GM12878 (cell line): ENCODE measurements around the gene HIF3A. TPM values are rescaled to one million over a fixed set of nuclear protein-coding genes. Genes with fewer than 3 reads are reported as not detected.

Experiments
- ATAC-seq: fragments of 200-7000 bp; cut with Tn5 transposase; 3 replicates; pipeline ENCODE4 v1.9.1; 2020; ENCODE audit warnings: mild to moderate bottlenecking, moderate library complexity
- BruUV-seq: library from RNA; stranded (reverse); fragments of 400-500 nt; replicated peaks from 2 replicates; lab custom pipeline; 2021; lab: Mats Ljungman, UMichigan
- CTCF ChIA-PET: fragments of 300-600 bp; sonication (Branson Sonifier 250); formaldehyde crosslinking; extraction: SDS; loops from one replicate; lab custom pipeline; 2021; ENCODE audit warnings: inconsistent platforms; lab: Yijun Ruan, JAX
- POLR2A ChIA-PET: fragments of 350-600 bp; formaldehyde crosslinking; extraction: SDS; loops from one replicate; lab custom pipeline; 2021; ENCODE audit warnings: inconsistent platforms; lab: Charles Lee
- RAD21 ChIA-PET: fragments of 300-600 bp; sonication (Branson Sonifier 250); formaldehyde crosslinking; loops from one replicate; lab custom pipeline; 2023; ENCODE audit warnings: antibody characterized with exemption; ENCODE audit not compliant: unreplicated experiment; lab: Charles Lee
- SMC1A ChIA-PET: fragments of 300-600 bp; sonication (Branson Sonifier 250); formaldehyde crosslinking; loops from one replicate; lab custom pipeline; 2023; ENCODE audit not compliant: unreplicated experiment, uncharacterized antibody; lab: Charles Lee
- DNase-seq: peaks from one replicate; pipeline ENCODE4 v3.0.0-alpha.2; 2011; ENCODE audit warnings: low read depth, low spot score
- FAIRE-seq: peaks from 3 replicates; lab custom pipeline; 2011; peaks lifted over from hg19 to GRCh38; lab: Jason Lieb, UNC
- H2AFZ ChIP-seq: 2 replicates; pipeline ENCODE4 v1.6.0; 2011; ENCODE audit warnings: low read depth, low read length, control low read depth; ENCODE audit not compliant: control insufficient read depth
- H3K27ac ChIP-seq: 2 replicates; pipeline ENCODE4 v1.5.1; 2011; ENCODE audit warnings: control low read depth; ENCODE audit not compliant: control insufficient read depth, insufficient read depth
- H3K27me3 ChIP-seq, 2 experiments: replicated peaks in 1 of 2; 2 replicates each; pipeline versions ENCODE4 v1.6.0 to v1.6.1; 2011; ENCODE audit warnings: low read length in 1 of 2; ENCODE audit not compliant: control insufficient read depth in 2 of 2, insufficient read depth in 2 of 2
- H3K36me3 ChIP-seq, 2 experiments: 2 replicates each; pipeline ENCODE4 v1.5.1; 2011; ENCODE audit warnings: low read length in 1 of 2; ENCODE audit not compliant: control insufficient read depth in 2 of 2, insufficient read depth in 2 of 2
- H3K4me1 ChIP-seq: 2 replicates; pipeline ENCODE4 v1.6.1; 2011; ENCODE audit warnings: mild to moderate bottlenecking, low read length, moderate library complexity, mixed read lengths; ENCODE audit not compliant: control insufficient read depth, insufficient read depth
- H3K4me2 ChIP-seq: 2 replicates; pipeline ENCODE4 v1.6.0; 2011; ENCODE audit warnings: control low read depth; ENCODE audit not compliant: control insufficient read depth, insufficient read depth
- H3K4me3 ChIP-seq: fragments of 200-600 bp; sonication (generic); 2 replicates; pipeline ENCODE4 v1.5.1; 2016
- H3K79me2 ChIP-seq: 2 replicates; pipeline ENCODE4 v1.6.0; 2011; ENCODE audit warnings: low read length; ENCODE audit not compliant: control insufficient read depth, insufficient read depth
- H3K9ac ChIP-seq: 2 replicates; pipeline ENCODE4 v1.8.0; 2011; ENCODE audit warnings: low read length, control low read depth, mixed read lengths; ENCODE audit not compliant: control insufficient read depth, insufficient read depth
- H3K9me3 ChIP-seq: replicated peaks from 3 replicates; pipeline ENCODE4 v1.5.1; 2011; ENCODE audit warnings: mild to moderate bottlenecking, low read length; ENCODE audit not compliant: control insufficient read depth, insufficient read depth
- H4K20me1 ChIP-seq: 2 replicates; pipeline ENCODE4 v1.6.0; 2011; ENCODE audit not compliant: control insufficient read depth, insufficient read depth
- CBFB ChIP-seq: IDR thresholded peaks from 2 replicates; pipeline ENCODE4 v1.6.1; 2016; ENCODE audit warnings: antibody characterized with exemption, low read depth
- HDAC6 ChIP-seq: fragments of 200-600 bp; sonication (generic); IDR thresholded peaks from one replicate; pipeline ENCODE4 v1.8.0; 2017; ENCODE audit warnings: antibody characterized with exemption; ENCODE audit not compliant: unreplicated experiment
- NBN ChIP-seq: fragments of 450-650 bp; IDR thresholded peaks from 2 replicates; pipeline ENCODE4 v1.6.1; 2016
- PAX5 ChIP-seq: IDR thresholded peaks from 2 replicates; pipeline ENCODE4 v1.6.1; 2011; ENCODE audit warnings: low read depth, low read length, borderline replicate concordance
- RAD51 ChIP-seq: fragments of 450-650 bp; IDR thresholded peaks from 2 replicates; pipeline ENCODE4 v1.6.1; 2016; ENCODE audit warnings: moderate library complexity, mild to moderate bottlenecking, inconsistent platforms
- RBBP5 ChIP-seq: fragments of 200-600 bp; sonication (generic); conservative IDR thresholded peaks from 2 replicates; pipeline ENCODE4 v1.6.1; 2016
- SREBF1 ChIP-seq: IDR thresholded peaks from 2 replicates; pipeline ENCODE4 v1.6.1; 2012; ENCODE audit warnings: mild to moderate bottlenecking, low read length
- WGBS: methylation state at CpG from one replicate; pipeline ENCODE4 v1.1.6; 2016; ENCODE audit warnings: low lambda C conversion rate; ENCODE audit not compliant: insufficient replicate concordance, insufficient coverage; ENCODE audit errors: missing lambda C conversion rate; 5-methylcytosine and 5-hydroxymethylcytosine counted together
- in situ Hi-C: fragments of 300-500 bp; cut with MboI; formaldehyde crosslinking; loops from 9 replicates; pipeline ENCODE4 v1.14.3; 2018; ENCODE audit warnings: mixed read lengths
- intact Hi-C: fragments of 100-400 bp; cut with micrococcal nuclease; formaldehyde crosslinking; loops from one replicate; pipeline ENCODE4 v1.14.2; 2022; ENCODE audit not compliant: unreplicated experiment
- polyA plus RNA-seq, 11 experiments: library from polyadenylated mRNA; depleted of rRNA in 4 of 11; unstranded in 6 of 11; stranded (reverse) in 5 of 11; fragments of >200 nt; fragmentation: Nextera tagmentation in 4 of 11; fragmentation: Illumina TruSeq in 1 of 11; extraction: Ambion mirVana in 4 of 11; extraction: Trizol in 1 of 11; gene quantifications; 1 replicate in 1 of 11; 2 replicates in 10 of 11; pipeline versions ENCODE4 v1.2.1 to v1.2.3, GENCODE V29; 2011 to 2016; ENCODE audit warnings: inconsistent platforms in 2 of 11, missing spikeins in 2 of 11, low read depth in 1 of 11
- total RNA-seq, 4 experiments: library from RNA; depleted of rRNA in 3 of 4; stranded (reverse); fragments of >200 nt in 3 of 4; fragmentation: Illumina TruSeq in 1 of 4; extraction: Trizol in 1 of 4; gene quantifications; 2 replicates each; pipeline versions ENCODE4 v1.2.1 to v1.2.3, GENCODE V29; 2013 to 2021
- TF ChIP-seq, protein P1 (sequence below): fragments of 450-650 bp; formaldehyde crosslinking; IDR thresholded peaks from 2 replicates; pipeline ENCODE4 v1.4.0; 2020; ENCODE audit warnings: mild to moderate bottlenecking, moderate library complexity
- TF ChIP-seq, protein P2 (sequence below): fragments of 150-350 bp; IDR thresholded peaks from 2 replicates; pipeline ENCODE4 v1.6.1; 2016; ENCODE audit warnings: low read depth, low read length
- TF ChIP-seq, protein P3 (sequence below): fragments of 450-650 bp; formaldehyde crosslinking; IDR thresholded peaks from 2 replicates; pipeline ENCODE4 v1.5.0; 2022; ENCODE audit warnings: mild to moderate bottlenecking, missing genetic modification characterization
- TF ChIP-seq, protein P4 (sequence below), 3 experiments: IDR thresholded peaks in 2 of 3; conservative IDR thresholded peaks in 1 of 3; 2 replicates each; pipeline ENCODE4 v1.5.1; 2011; ENCODE audit warnings: low read depth in 3 of 3, low read length in 3 of 3, mild to moderate bottlenecking in 3 of 3, control low read depth in 2 of 3, moderate library complexity in 2 of 3, inconsistent platforms in 1 of 3, mixed read lengths in 1 of 3; ENCODE audit not compliant: control insufficient read depth in 2 of 3, insufficient read depth in 1 of 3; ENCODE audit errors: extremely low read depth in 1 of 3

The HIF3A gene
- total and polyA plus RNA-seq, 10 of the 15 experiments (the other 5 are each of a cell fraction or from before 2014, with no cell fraction given), result 0.03 to 0.20 (median 0.06) TPM; not detected in 5

DNA sequence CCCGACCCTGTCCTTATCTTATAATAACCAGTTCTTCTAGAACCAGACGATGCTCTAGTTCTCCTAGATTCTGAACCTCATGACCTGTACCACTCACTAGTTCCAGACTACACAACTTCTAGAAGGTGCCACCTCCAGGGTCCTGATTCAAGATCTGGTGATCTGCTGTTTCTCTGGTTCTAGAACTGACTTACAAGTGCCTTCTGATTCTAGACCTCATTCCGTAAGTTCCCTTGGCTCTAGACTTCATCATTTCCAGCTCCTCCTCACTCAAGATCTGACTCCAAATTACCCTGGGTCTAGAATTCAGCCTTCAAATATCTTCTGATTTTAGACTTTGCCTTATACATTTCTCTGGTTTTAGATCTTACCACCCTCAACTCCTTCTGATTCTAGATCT, 45.1 kb downstream of the HIF3A start:
- DNase-seq (no peak), FAIRE-seq (no peak), ATAC-seq (no peak)
- Histone ChIP-seq H2AFZ (no peak overlapping the region), H3K27ac (no peak overlapping the region), H4K20me1 (no peaks in the 10 kb centered on the region), H3K27me3 (no peaks in the 10 kb centered on the region; a peak in 1 of 4 replicates), H3K4me1 (peaks cover 3% of the 10 kb centered on the region; the same call in 1 of the 2 replicates), H3K9me3 (no peaks in the 10 kb centered on the region), H3K36me3 (no peaks in the 10 kb centered on the region), H3K4me3 (no peak overlapping the region), H3K79me2 (peaks cover under 1% of the 10 kb centered on the region; the same call in 1 of the 2 replicates), H3K4me2 (no peak overlapping the region), H3K9ac (no peak overlapping the region)
- ChIA-PET SMC1A (interaction anchor here (1.1 kb wide), 1 partner anchor 74 kb away, joined by 3 read pairs; no protein-coding TSS in a partner anchor), RAD21 (no interaction called here), CTCF (interaction anchor here (0.6 kb wide), 2 partner anchors 174 to 525 kb away, joined by 3 read pairs; no protein-coding TSS in a partner anchor), POLR2A (no interaction called here)
- no TSS peak for BruUV-seq
- 70% methylated on average over 3 of the region's 3 CpGs for WGBS
- in situ Hi-C loops, result no loop called here
- intact Hi-C loops, result no loop called here
- no peak for TF ChIP-seq CBFB
- TF ChIP-seq RBBP5, result no peak
- TF ChIP-seq, protein P1, sequence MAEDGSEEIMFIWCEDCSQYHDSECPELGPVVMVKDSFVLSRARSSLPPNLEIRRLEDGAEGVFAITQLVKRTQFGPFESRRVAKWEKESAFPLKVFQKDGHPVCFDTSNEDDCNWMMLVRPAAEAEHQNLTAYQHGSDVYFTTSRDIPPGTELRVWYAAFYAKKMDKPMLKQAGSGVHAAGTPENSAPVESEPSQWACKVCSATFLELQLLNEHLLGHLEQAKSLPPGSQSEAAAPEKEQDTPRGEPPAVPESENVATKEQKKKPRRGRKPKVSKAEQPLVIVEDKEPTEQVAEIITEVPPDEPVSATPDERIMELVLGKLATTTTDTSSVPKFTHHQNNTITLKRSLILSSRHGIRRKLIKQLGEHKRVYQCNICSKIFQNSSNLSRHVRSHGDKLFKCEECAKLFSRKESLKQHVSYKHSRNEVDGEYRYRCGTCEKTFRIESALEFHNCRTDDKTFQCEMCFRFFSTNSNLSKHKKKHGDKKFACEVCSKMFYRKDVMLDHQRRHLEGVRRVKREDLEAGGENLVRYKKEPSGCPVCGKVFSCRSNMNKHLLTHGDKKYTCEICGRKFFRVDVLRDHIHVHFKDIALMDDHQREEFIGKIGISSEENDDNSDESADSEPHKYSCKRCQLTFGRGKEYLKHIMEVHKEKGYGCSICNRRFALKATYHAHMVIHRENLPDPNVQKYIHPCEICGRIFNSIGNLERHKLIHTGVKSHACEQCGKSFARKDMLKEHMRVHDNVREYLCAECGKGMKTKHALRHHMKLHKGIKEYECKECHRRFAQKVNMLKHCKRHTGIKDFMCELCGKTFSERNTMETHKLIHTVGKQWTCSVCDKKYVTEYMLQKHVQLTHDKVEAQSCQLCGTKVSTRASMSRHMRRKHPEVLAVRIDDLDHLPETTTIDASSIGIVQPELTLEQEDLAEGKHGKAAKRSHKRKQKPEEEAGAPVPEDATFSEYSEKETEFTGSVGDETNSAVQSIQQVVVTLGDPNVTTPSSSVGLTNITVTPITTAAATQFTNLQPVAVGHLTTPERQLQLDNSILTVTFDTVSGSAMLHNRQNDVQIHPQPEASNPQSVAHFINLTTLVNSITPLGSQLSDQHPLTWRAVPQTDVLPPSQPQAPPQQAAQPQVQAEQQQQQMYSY (CRISPR knock-in tag), result no peak
- TF ChIP-seq RAD51, result no peak
- no peak for TF ChIP-seq NBN
- TF ChIP-seq PAX5, result no peak
- TF ChIP-seq, protein P2, sequence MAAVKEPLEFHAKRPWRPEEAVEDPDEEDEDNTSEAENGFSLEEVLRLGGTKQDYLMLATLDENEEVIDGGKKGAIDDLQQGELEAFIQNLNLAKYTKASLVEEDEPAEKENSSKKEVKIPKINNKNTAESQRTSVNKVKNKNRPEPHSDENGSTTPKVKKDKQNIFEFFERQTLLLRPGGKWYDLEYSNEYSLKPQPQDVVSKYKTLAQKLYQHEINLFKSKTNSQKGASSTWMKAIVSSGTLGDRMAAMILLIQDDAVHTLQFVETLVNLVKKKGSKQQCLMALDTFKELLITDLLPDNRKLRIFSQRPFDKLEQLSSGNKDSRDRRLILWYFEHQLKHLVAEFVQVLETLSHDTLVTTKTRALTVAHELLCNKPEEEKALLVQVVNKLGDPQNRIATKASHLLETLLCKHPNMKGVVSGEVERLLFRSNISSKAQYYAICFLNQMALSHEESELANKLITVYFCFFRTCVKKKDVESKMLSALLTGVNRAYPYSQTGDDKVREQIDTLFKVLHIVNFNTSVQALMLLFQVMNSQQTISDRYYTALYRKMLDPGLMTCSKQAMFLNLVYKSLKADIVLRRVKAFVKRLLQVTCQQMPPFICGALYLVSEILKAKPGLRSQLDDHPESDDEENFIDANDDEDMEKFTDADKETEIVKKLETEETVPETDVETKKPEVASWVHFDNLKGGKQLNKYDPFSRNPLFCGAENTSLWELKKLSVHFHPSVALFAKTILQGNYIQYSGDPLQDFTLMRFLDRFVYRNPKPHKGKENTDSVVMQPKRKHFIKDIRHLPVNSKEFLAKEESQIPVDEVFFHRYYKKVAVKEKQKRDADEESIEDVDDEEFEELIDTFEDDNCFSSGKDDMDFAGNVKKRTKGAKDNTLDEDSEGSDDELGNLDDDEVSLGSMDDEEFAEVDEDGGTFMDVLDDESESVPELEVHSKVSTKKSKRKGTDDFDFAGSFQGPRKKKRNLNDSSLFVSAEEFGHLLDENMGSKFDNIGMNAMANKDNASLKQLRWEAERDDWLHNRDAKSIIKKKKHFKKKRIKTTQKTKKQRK, result no peak
- TF ChIP-seq SREBF1, result no peak
- TF ChIP-seq, protein P3, sequence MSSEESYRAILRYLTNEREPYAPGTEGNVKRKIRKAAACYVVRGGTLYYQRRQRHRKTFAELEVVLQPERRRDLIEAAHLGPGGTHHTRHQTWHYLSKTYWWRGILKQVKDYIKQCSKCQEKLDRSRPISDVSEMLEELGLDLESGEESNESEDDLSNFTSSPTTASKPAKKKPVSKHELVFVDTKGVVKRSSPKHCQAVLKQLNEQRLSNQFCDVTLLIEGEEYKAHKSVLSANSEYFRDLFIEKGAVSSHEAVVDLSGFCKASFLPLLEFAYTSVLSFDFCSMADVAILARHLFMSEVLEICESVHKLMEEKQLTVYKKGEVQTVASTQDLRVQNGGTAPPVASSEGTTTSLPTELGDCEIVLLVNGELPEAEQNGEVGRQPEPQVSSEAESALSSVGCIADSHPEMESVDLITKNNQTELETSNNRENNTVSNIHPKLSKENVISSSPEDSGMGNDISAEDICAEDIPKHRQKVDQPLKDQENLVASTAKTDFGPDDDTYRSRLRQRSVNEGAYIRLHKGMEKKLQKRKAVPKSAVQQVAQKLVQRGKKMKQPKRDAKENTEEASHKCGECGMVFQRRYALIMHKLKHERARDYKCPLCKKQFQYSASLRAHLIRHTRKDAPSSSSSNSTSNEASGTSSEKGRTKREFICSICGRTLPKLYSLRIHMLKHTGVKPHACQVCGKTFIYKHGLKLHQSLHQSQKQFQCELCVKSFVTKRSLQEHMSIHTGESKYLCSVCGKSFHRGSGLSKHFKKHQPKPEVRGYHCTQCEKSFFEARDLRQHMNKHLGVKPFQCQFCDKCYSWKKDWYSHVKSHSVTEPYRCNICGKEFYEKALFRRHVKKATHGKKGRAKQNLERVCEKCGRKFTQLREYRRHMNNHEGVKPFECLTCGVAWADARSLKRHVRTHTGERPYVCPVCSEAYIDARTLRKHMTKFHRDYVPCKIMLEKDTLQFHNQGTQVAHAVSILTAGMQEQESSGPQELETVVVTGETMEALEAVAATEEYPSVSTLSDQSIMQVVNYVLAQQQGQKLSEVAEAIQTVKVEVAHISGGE (CRISPR knock-in tag), result no peak
- TF ChIP-seq HDAC6, result no peak
- TF ChIP-seq, protein P4, sequence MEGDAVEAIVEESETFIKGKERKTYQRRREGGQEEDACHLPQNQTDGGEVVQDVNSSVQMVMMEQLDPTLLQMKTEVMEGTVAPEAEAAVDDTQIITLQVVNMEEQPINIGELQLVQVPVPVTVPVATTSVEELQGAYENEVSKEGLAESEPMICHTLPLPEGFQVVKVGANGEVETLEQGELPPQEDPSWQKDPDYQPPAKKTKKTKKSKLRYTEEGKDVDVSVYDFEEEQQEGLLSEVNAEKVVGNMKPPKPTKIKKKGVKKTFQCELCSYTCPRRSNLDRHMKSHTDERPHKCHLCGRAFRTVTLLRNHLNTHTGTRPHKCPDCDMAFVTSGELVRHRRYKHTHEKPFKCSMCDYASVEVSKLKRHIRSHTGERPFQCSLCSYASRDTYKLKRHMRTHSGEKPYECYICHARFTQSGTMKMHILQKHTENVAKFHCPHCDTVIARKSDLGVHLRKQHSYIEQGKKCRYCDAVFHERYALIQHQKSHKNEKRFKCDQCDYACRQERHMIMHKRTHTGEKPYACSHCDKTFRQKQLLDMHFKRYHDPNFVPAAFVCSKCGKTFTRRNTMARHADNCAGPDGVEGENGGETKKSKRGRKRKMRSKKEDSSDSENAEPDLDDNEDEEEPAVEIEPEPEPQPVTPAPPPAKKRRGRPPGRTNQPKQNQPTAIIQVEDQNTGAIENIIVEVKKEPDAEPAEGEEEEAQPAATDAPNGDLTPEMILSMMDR (IDR thresholded peaks at IDR 0.05 in 2 of 3, conservative IDR thresholded peaks at IDR 0.05 in 1 of 3; ENCODE audit: control insufficient read depth in 2 of 3, extremely low read depth in 1 of 3, insufficient read depth in 1 of 3, low read depth in 3 of 3, low read length in 3 of 3), result no peak
